ENCODE results near the gene INTS11. TPM values are rescaled to one million over a fixed set of nuclear protein-coding genes. Genes with fewer than 3 reads are reported as not detected.

Gene INTS11
- total RNA-seq, 1 experiment from 2014 or later: 48.4 TPM

DNA sequence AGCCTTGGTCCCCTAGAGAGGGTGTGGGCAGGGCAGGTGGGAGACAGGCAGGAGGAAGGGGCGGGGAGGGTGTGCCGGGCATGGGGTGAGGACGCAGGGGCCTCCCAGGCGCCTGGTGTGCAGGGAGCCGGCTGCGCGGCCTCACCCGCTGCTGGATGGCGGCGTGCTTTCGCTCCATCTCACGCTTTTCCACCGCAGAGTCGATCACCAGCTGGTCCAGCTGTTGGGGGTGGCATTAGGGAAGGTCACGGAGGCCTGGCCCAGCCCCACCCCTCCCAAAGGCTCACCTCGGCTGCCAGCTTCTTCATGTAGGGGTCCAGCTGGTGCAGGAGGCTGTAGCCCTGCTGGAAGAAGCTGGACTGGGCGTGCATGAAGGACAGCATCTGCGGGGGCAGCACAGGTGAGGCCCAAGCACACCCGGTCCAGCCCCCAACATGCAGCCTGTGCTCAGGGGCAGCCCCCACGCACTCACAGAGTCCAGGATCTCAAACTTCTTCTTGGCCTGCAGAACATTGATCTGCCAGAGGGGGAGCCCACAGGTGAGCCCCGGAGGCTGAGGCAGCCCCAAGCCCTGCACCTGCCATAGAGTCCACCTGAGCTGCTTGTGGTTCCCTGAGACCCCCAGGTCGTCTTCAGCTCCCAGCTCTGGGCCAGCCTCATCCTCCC is 24.6 kb downstream of the INTS11 start:
- no peak for DNase-seq (ENCODE audit: low spot score)

DNA sequence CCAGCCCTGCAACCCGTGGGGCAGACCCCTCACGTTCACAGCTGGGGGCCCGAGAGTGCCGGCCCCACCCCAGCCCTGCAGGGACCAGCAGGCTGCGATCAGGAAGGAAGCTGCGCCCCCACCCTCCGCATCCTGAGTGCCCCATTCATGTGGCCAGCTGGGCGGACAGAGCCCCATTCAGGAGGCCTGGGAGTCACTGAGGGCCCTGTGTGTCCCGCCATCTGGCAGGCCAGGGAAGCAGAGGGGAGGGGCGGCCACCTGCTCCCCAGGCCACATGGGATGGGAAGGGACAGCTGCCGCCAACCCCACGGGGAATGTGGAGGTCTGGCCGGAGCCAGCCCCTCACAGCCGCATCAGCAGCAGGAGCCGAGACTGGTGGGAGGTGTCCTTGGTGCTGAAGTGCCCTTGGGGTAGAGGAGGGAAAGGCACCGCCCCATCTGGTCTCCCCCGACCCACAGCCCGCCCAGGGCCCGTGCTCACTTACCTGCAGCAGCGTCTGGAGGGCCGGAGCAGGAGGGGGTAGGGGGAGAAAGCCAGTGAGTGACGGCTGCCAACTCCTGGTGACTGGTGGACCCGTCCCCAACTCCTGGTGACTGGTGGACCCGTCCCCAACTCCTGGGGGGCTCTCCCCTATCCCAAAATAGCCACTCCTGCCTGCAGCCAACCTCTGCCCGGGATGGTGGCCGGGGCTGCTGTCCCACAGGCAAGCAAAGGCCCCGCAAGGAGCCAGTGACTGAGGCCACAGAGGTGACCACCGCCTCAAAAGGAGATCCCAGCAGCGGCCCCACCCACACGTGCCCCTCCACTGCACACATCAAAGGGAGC is 25.4 kb downstream of the INTS11 start:
- no peak for DNase-seq (ENCODE audit: low spot score)

- DNase-seq (ENCODE audit: low spot score): no peak
These were observed 26.5 kb downstream of the INTS11 start for GRCh38 chr1:1297802-1298424.

GRCh38 chr1:1296070-1297061 is 28.1 kb downstream of the INTS11 start:
- no peak for DNase-seq (ENCODE audit: low spot score)

DNA sequence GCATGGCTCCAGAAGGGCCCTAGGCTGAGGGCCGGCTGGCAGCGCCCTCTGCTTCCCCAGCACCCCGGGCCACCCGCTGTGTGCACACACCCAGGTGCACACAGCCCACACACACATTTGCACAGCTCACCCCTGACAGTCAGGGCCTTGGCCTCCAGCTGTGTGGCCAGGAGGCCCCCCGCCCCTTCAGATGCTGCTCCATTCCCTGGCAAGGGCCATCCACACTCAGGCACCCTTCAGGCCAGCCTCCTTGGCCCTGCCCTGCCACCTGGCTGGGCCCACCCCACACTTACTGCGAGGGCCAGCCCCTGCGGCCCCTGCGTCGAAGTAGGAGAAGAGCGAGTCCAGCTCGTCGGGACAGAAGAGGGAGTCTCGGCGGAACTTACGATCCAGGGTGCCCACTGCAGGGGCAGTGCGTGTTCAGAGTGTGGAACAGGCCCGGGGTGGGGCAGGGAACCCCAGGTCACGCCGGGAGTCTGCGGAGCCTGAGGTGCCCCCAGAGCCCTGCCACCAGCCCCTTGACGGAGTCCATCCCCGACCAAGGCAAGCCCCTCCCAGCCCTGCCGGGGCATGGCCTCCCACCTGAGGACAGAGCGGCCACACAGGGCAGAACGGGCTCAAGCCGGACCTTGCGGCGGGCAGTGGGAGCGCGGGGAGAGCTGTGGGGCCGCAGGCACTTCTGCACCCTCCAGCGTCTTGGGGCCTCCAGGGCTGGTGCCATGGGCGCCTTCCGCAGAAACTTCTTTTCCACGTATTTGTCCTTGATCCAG is 29.1 kb downstream of the INTS11 start:
- DNase-seq (ENCODE audit: low spot score): no peak

GRCh38 chr1:1294250-1294890 is 30.1 kb downstream of the INTS11 start:
- DNase-seq (ENCODE audit: low spot score): no peak

DNA sequence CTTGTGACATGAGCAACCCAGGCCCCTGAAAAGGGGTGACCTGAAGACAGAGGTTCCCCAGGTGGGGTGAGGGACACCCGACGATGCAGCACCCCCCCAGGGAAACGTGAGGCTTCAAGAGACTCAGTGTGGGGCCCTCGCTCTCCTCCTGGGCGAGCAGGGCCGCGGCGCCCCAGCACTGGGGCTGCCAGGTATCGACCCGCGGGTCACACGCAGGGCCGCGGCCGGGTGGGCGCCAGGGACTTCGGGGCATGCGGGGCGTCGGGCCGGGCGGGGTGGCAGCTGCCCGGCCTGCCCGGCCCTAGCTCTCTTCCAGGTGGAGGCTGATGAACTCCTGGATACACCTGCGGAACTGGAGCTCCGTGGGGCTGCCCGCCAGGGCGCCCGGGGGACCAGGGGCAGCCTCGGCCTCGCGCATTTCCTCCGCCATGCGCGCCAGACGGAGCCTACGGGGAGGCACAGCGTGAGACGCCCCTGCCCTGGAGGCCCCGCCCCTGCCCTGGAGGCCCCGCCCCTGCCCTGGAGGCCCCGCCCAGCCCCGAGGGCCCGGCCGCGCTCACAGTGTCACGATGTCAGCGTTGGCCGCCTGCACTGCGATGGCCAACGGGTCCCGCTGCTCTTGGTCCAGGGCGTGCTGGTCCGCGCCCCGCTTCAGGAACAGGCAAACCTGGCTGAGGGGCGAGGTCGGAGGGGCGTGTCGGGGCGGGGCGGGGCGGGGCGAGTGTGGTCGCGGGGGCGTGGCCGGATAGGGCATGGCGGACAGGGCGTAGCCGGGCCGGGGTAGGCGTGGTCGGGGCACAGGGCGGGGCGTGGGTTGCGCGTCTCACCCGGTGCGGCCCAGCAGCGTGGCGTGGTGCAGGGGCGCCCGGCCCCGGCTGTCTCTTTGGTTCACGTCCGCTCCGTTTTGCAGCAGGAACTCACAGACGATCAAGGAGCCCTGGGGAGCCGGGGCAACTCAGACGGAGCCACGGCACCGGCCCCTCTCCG is 30.9 kb downstream of the INTS11 start:
- no peak for DNase-seq (ENCODE audit: low spot score)

DNA sequence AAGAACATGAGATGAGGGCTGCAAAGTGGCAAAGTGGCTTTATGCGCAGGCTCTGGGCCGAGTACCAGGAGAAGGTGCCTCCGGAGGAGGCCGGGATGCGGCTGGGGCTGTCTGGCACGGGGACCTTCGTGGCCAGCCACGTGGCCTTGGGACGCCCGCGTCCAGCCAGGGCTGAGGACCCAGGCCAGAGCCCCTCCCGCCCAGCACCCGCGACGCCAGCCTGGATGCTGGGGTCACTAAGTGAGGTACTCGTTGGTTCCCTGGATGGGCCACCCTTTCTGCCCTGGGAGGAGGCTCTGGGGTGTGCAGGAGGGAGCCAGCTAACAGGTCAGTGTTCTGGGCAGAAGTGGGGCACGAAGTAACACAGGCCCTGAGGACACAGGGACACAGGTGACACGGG is 31.6 kb downstream of the INTS11 start:
- DNase-seq (ENCODE audit: low spot score): no peak

GRCh38 chr1:1292442-1292779 is 32.0 kb downstream of the INTS11 start:
- DNase-seq (ENCODE audit: low spot score): no peak

DNA sequence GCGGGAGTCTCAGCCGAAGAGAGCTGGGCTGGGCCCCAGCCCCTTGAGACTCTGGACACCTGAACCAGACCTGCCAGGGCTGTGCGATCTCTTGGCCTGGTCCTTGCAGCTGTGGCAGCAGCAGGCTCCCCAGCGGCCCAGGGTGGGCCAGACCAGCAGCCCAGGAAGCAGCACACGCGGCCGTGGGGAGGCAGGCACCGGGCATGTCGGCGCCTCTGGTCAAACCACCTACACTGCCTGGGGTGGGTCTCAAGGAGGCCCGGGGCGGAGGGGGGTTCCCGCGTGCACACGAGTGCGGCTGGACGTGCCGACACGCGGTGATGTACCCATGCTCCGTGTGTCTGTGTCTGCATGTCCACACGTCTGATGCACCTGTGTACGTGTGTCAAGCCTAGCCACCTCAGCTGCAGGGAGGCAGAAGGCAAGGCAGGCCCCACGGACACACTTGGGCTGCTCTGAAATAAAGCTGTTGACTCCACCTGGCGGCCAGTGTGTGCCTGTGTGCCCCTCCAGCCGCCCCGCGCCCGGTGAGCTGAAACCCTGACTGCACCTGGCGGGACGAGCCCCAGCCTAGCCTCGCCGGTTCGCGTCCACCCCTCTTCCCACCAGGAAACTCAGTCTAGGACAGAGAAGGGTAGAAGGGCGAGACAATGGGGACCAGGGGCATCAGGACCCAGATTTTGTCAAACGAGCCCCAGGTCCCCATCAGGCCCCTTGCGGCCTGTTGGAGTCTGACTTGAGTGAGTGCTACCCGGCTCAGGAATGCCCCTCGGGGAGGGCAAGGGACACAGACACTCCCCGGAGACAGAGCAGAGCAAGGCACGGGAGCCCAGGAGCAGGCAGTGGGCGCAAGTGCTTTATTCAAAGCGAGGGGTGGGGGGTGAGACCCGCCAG is 32.7 kb downstream of the INTS11 start:
- no peak for DNase-seq (ENCODE audit: low spot score)

DNA sequence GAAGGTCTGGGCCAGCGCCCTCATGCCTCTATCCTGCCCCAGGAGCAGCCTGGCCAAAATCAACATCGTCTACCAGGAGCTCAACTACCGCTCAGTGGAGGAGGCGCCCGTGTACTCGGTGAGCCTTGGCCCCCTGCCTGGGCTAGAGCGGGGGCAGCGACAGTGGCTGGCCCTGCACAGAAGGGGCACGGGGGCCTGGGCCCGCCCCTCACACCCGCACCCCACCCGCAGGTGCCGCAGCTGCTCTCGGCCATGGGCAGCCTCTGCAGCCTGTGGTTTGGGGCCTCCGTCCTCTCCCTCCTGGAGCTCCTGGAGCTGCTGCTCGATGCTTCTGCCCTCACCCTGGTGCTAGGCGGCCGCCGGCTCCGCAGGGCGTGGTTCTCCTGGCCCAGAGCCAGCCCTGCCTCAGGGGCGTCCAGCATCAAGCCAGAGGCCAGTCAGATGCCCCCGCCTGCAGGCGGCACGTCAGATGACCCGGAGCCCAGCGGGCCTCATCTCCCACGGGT is 33.4 kb downstream of the INTS11 start:
- no peak for DNase-seq (ENCODE audit: low spot score)

DNA sequence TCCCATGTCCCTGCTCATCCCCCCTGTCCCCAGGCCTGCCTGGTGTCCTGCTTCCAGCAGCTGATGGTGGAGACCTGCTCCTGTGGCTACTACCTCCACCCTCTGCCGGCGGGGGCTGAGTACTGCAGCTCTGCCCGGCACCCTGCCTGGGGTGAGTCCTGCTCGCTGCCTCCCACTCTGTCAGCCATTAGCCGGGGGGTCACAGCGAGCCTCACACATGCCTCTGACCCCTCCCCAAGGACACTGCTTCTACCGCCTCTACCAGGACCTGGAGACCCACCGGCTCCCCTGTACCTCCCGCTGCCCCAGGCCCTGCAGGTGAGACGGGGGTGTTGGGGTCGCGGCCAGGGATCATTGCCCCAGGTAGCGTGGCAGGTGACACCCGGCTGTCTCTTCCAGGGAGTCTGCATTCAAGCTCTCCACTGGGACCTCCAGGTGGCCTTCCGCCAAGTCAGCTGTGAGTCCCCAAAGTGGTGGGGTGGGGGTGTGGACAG is 34.2 kb downstream of the INTS11 start:
- DNase-seq (ENCODE audit: low spot score): no peak

DNA sequence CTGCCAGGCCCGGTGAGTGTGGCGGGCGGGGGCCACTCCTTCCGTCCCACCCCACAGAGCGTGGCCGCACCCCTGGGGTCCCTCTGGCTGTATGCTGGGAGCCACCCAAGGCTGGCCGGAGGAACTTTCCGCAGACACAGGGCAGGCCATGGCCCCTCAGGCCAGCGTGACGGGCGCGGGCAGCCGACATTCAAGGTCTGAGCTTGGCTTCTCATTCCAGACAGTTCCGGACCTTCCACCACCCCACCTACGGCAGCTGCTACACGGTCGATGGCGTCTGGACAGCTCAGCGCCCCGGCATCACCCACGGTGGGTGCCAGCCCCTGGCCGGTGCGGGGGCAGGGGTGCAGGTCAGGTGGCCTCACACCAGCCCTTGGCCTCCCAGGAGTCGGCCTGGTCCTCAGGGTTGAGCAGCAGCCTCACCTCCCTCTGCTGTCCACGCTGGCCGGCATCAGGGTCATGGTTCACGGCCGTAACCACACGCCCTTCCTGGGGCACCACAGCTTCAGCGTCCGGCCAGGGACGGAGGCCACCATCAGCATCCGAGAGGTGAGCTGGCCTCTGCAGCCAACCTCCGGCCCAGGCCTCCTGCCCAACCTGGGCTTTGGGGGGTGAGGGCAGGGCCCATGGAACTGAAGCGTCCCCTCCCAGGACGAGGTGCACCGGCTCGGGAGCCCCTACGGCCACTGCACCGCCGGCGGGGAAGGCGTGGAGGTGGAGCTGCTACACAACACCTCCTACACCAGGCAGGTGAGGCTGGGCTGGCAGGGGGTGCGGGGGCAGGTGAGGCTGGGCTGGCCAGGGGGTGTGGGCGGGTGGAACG is 37.0 kb downstream of the INTS11 start:
- no peak for DNase-seq (ENCODE audit: low spot score)

GRCh38 chr1:1286313-1287261 is 37.9 kb downstream of the INTS11 start:
- no peak for DNase-seq (ENCODE audit: low spot score)

GRCh38 chr1:1285611-1286311 is 38.7 kb downstream of the INTS11 start:
- DNase-seq (ENCODE audit: low spot score): no peak

Data from A172 (cell line).